HepG2 (cell line): ENCODE measurements around the gene HID1. TPM values are rescaled to one million over a fixed set of nuclear protein-coding genes. Genes with fewer than 3 reads are reported as not detected.

Experiments
- ASH2L ChIP-seq: fragments of 300-600, 200-600 bp; sonication (generic); IDR thresholded peaks from 2 replicates; pipeline ENCODE4 v1.7.0; 2017; ENCODE audit warnings: low read depth, mild to moderate bottlenecking, moderate library complexity, mixed read lengths, low read length; ENCODE audit not compliant: insufficient read length
- DR1 ChIP-seq: sonication (generic); formaldehyde crosslinking; IDR thresholded peaks from 2 replicates; pipeline ENCODE4 v1.8.0; 2021; ENCODE audit warnings: mild to moderate bottlenecking, missing genetic modification reagents, inconsistent platforms
- EZH2 ChIP-seq: conservative IDR thresholded peaks from 2 replicates; pipeline ENCODE4 v1.6.1; 2012; ENCODE audit warnings: mild to moderate bottlenecking, low read depth, low read length, moderate library complexity
- FOXM1 ChIP-seq: sonication (generic); formaldehyde crosslinking; IDR thresholded peaks from 2 replicates; pipeline ENCODE4 v1.5.0; 2020; ENCODE audit warnings: missing genetic modification reagents
- GATA4 ChIP-seq: sonication (generic); IDR thresholded peaks from 2 replicates; pipeline ENCODE4 v1.6.1; 2016; ENCODE audit warnings: antibody characterized with exemption, low read depth, borderline replicate concordance
- GFI1 ChIP-seq: sonication (generic); formaldehyde crosslinking; IDR thresholded peaks from 2 replicates; pipeline ENCODE4 v1.5.0; 2020; ENCODE audit warnings: missing genetic modification reagents, mild to moderate bottlenecking, borderline replicate concordance
- HDAC2 ChIP-seq: sonication (generic); formaldehyde crosslinking; IDR thresholded peaks from 2 replicates; pipeline ENCODE4 v1.4.0; 2020; ENCODE audit warnings: missing genetic modification reagents
- KAT2B ChIP-seq: fragments of 150-350 bp; IDR thresholded peaks from 2 replicates; pipeline ENCODE4 v1.6.1; 2014; ENCODE audit warnings: low read depth, low read length, borderline replicate concordance
- KDM5A ChIP-seq: fragments of 200-600 bp; sonication (generic); IDR thresholded peaks from 2 replicates; pipeline ENCODE4 v1.7.0; 2018; ENCODE audit warnings: antibody characterized with exemption, mild to moderate bottlenecking, low read length, borderline replicate concordance
- MED1 ChIP-seq: sonication (generic); formaldehyde crosslinking; IDR thresholded peaks from 2 replicates; pipeline ENCODE4 v1.4.0; 2020; ENCODE audit warnings: missing genetic modification reagents
- PAX8 ChIP-seq: sonication (generic); formaldehyde crosslinking; IDR thresholded peaks from 2 replicates; pipeline ENCODE4 v1.8.0; 2022; ENCODE audit warnings: mild to moderate bottlenecking, missing genetic modification reagents, borderline replicate concordance
- SP5 ChIP-seq: IDR thresholded peaks from 2 replicates; pipeline ENCODE4 v1.6.1; 2016; ENCODE audit warnings: low read depth, borderline replicate concordance
- YEATS2 ChIP-seq: sonication (generic); formaldehyde crosslinking; IDR thresholded peaks from 2 replicates; pipeline ENCODE4 v1.4.0; 2020; ENCODE audit warnings: missing genetic modification reagents, borderline replicate concordance
- ZNF264 ChIP-seq: sonication (generic); formaldehyde crosslinking; IDR thresholded peaks from 2 replicates; pipeline ENCODE4 v1.4.0; 2020; ENCODE audit warnings: missing genetic modification reagents
- ZNF629 ChIP-seq: sonication (generic); formaldehyde crosslinking; conservative IDR thresholded peaks from 2 replicates; pipeline ENCODE4 v1.5.0; 2020; ENCODE audit warnings: missing genetic modification reagents
- ZNF781 ChIP-seq: sonication (generic); formaldehyde crosslinking; IDR thresholded peaks from 2 replicates; pipeline ENCODE4 v1.5.1; 2020; ENCODE audit warnings: borderline replicate concordance, mild to moderate bottlenecking, missing genetic modification reagents; ENCODE audit errors: not compliant biosample characterization
- ZSCAN20 ChIP-seq: sonication (generic); formaldehyde crosslinking; IDR thresholded peaks from 2 replicates; pipeline ENCODE4 v1.4.0; 2020; ENCODE audit warnings: missing genetic modification reagents, mild to moderate bottlenecking, borderline replicate concordance
- polyA plus RNA-seq, 8 experiments: library from polyadenylated mRNA; depleted of rRNA in 3 of 8; stranded (reverse) in 7 of 8; unstranded in 1 of 8; fragments of >200 nt; fragmentation: Illumina TruSeq in 4 of 8; extraction: Trizol in 4 of 8; gene quantifications; 2 replicates each; pipeline versions ENCODE4 v1.2.1 to v1.2.3, GENCODE V29; 2011 to 2016; ENCODE audit warnings: low read depth in 4 of 8, missing spikeins in 1 of 8, mixed read lengths in 1 of 8; ENCODE audit not compliant: insufficient read depth in 1 of 8
- total RNA-seq, 5 experiments: library from RNA; depleted of rRNA; stranded (reverse); fragments of >200 nt; fragmentation: Illumina TruSeq; extraction: Trizol; gene quantifications; 2 replicates each; pipeline ENCODE4 v1.2.3, GENCODE V29; 2016; ENCODE audit warnings: low read depth in 1 of 5
- TF ChIP-seq, protein P1 (sequence below): sonication (generic); formaldehyde crosslinking; IDR thresholded peaks from 2 replicates; pipeline ENCODE4 v1.4.0; 2020; ENCODE audit warnings: missing genetic modification reagents
- TF ChIP-seq, protein P2 (sequence below): sonication (generic); formaldehyde crosslinking; IDR thresholded peaks from 2 replicates; pipeline ENCODE4 v1.4.0; 2020; ENCODE audit warnings: missing genetic modification reagents
- TF ChIP-seq, protein P3 (sequence below): IDR thresholded peaks from 2 replicates; pipeline ENCODE4 v1.6.1; 2018; ENCODE audit warnings: missing genetic modification reagents, mild to moderate bottlenecking, missing compliant biosample characterization
- TF ChIP-seq, protein P4 (sequence below): sonication (generic); formaldehyde crosslinking; IDR thresholded peaks from 2 replicates; pipeline ENCODE4 v1.5.0; 2020; ENCODE audit warnings: mild to moderate bottlenecking, low read depth, missing genetic modification reagents, borderline replicate concordance
- TF ChIP-seq, protein P5 (sequence below): sonication (generic); formaldehyde crosslinking; IDR thresholded peaks from 2 replicates; pipeline ENCODE4 v1.9.0; 2022; ENCODE audit warnings: missing genetic modification reagents, mild to moderate bottlenecking, borderline replicate concordance

Gene HID1
- total and polyA plus RNA-seq, 2 of the 13 experiments (the other 11 are each of a cell fraction or from before 2014, with no cell fraction given): 2.1 to 10.6 TPM

DNA sequence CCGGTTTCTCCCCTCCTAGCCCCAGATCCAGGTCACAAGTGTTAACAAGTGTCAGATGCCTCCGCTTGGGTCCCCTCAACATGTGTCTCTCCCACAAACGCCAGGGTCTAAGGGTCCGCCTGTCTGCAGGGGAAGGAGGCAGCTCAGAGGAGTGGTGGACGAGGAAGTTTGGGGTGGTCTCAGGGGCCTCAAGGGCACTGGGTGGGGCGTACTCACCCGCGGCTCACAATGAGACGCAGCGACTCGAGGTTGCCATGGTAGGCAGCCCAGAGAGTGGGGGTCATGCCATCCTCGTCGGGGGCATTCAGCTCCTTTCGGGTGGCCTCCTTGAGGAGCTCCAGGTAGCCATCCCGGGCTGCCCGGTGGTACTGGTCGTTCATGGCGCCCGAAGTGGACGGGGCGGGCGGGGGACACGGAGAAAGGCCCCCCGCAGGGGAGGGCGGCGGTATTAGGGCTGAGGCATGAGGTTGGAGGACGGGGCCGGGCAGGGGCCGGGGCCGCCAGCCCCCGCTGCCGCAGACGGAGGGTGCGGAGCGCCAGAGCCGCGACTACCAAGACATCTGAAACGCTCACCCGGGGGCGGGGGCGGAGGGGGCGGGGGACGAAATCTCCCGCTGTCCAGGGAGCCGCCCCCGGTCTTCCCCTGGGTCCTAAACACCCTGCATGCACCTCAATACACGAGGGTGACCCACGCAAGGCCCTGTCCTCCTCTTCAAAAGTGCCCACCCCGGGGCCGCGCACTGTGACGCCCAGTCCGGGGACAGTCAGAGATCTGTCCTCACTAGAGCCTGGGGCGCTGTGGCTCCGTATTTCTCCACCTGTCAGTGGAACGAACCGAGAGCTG lies 49.6 kb downstream of the HID1 start, which contains the start of gene USH1G (continued):
- TF ChIP-seq, protein P1, sequence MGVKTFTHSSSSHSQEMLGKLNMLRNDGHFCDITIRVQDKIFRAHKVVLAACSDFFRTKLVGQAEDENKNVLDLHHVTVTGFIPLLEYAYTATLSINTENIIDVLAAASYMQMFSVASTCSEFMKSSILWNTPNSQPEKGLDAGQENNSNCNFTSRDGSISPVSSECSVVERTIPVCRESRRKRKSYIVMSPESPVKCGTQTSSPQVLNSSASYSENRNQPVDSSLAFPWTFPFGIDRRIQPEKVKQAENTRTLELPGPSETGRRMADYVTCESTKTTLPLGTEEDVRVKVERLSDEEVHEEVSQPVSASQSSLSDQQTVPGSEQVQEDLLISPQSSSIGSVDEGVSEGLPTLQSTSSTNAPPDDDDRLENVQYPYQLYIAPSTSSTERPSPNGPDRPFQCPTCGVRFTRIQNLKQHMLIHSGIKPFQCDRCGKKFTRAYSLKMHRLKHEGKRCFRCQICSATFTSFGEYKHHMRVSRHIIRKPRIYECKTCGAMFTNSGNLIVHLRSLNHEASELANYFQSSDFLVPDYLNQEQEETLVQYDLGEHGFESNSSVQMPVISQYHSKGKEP (CRISPR knock-in tag): no peak
- no peak for TF ChIP-seq YEATS2 (CRISPR knock-in tag)
- no peak for TF ChIP-seq GFI1 (CRISPR knock-in tag)
- no peak for TF ChIP-seq GATA4
- TF ChIP-seq, protein P2, sequence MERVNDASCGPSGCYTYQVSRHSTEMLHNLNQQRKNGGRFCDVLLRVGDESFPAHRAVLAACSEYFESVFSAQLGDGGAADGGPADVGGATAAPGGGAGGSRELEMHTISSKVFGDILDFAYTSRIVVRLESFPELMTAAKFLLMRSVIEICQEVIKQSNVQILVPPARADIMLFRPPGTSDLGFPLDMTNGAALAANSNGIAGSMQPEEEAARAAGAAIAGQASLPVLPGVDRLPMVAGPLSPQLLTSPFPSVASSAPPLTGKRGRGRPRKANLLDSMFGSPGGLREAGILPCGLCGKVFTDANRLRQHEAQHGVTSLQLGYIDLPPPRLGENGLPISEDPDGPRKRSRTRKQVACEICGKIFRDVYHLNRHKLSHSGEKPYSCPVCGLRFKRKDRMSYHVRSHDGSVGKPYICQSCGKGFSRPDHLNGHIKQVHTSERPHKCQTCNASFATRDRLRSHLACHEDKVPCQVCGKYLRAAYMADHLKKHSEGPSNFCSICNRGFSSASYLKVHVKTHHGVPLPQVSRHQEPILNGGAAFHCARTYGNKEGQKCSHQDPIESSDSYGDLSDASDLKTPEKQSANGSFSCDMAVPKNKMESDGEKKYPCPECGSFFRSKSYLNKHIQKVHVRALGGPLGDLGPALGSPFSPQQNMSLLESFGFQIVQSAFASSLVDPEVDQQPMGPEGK: peak; percentile 17; the same call in 1 of the 2 replicates
- TF ChIP-seq SP5 (CRISPR knock-in tag): 0 out of 2 replicates have a peak, but pooled peaks have one; percentile 22
- TF ChIP-seq ZSCAN20: no peak
- TF ChIP-seq, protein P3, sequence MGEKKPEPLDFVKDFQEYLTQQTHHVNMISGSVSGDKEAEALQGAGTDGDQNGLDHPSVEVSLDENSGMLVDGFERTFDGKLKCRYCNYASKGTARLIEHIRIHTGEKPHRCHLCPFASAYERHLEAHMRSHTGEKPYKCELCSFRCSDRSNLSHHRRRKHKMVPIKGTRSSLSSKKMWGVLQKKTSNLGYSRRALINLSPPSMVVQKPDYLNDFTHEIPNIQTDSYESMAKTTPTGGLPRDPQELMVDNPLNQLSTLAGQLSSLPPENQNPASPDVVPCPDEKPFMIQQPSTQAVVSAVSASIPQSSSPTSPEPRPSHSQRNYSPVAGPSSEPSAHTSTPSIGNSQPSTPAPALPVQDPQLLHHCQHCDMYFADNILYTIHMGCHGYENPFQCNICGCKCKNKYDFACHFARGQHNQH: no peak
- TF ChIP-seq ZNF781 (CRISPR knock-in tag): no peak
- no peak for TF ChIP-seq KDM5A
- no peak for TF ChIP-seq PAX8 (CRISPR knock-in tag)
- TF ChIP-seq ZNF629 (CRISPR knock-in tag): no peak
- no peak; the same call in 1 of the 2 replicates for TF ChIP-seq ZNF264 (CRISPR knock-in tag)
- no peak for TF ChIP-seq MED1 (CRISPR knock-in tag)
- TF ChIP-seq EZH2: peak; percentile 76; the same call in 1 of the 2 replicates
- TF ChIP-seq, protein P4, sequence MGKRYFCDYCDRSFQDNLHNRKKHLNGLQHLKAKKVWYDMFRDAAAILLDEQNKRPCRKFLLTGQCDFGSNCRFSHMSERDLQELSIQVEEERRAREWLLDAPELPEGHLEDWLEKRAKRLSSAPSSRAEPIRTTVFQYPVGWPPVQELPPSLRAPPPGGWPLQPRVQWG (CRISPR knock-in tag): no peak
- no peak for TF ChIP-seq KAT2B
- TF ChIP-seq FOXM1: no peak
- no peak for TF ChIP-seq DR1
- peak; percentile 20 for TF ChIP-seq ASH2L
- TF ChIP-seq HDAC2: 0 out of 2 replicates have a peak, but pooled peaks have one; percentile 7
- TF ChIP-seq, protein P5, sequence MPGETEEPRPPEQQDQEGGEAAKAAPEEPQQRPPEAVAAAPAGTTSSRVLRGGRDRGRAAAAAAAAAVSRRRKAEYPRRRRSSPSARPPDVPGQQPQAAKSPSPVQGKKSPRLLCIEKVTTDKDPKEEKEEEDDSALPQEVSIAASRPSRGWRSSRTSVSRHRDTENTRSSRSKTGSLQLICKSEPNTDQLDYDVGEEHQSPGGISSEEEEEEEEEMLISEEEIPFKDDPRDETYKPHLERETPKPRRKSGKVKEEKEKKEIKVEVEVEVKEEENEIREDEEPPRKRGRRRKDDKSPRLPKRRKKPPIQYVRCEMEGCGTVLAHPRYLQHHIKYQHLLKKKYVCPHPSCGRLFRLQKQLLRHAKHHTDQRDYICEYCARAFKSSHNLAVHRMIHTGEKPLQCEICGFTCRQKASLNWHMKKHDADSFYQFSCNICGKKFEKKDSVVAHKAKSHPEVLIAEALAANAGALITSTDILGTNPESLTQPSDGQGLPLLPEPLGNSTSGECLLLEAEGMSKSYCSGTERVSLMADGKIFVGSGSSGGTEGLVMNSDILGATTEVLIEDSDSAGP (CRISPR knock-in tag): peak; percentile 35; the same call in 1 of the 2 replicates
